Stromal cell of bone marrow (primary cell): ENCODE data around the gene LMO7.
"Not testable (repeated sequence)": the region's sequence is repeated elsewhere in the genome, so short reads cannot be mapped to it uniquely, and the experiment has no call there.

Experiments
- DNase-seq: peaks from one replicate; pipeline ENCODE4 v3.0.0-alpha.2; 2012; ENCODE audit warnings: low read depth

Gene LMO7

GRCh38 chr13:75647126-75647784 lies 11.1 kb downstream of the LMO7 start:
- no peak for DNase-seq

GRCh38 chr13:75648446-75648845 lies 12.3 kb downstream of the LMO7 start:
- DNase-seq: no peak

GRCh38 chr13:75651013-75651412 lies 14.9 kb downstream of the LMO7 start:
- no peak for DNase-seq

GRCh38 chr13:75652726-75653125 lies 16.6 kb downstream of the LMO7 start:
- no peak for DNase-seq

- DNase-seq: peak; percentile 77
These were observed 20.4 kb downstream of the LMO7 start for GRCh38 chr13:75656425-75656989.

GRCh38 chr13:75657111-75657510 lies 21.0 kb downstream of the LMO7 start:
- no peak for DNase-seq

- no peak for DNase-seq
These were observed 24.6 kb downstream of the LMO7 start for GRCh38 chr13:75660694-75661093.

- DNase-seq: no peak
These were observed 25.3 kb downstream of the LMO7 start for GRCh38 chr13:75661443-75661842.

- peak; percentile 33 for DNase-seq
These were observed 30.7 kb downstream of the LMO7 start for GRCh38 chr13:75666646-75667351.

GRCh38 chr13:75669706-75670105 lies 33.6 kb downstream of the LMO7 start:
- no peak for DNase-seq

GRCh38 chr13:75670496-75670895 lies 34.4 kb downstream of the LMO7 start:
- DNase-seq: no peak

GRCh38 chr13:75675421-75675820 lies 39.3 kb downstream of the LMO7 start:
- no peak for DNase-seq

- no peak for DNase-seq
These were observed 43.3 kb downstream of the LMO7 start for GRCh38 chr13:75679459-75679858.

GRCh38 chr13:75680251-75680650 lies 44.1 kb downstream of the LMO7 start:
- DNase-seq: not testable (repeated sequence)

GRCh38 chr13:75682326-75682725 lies 46.2 kb downstream of the LMO7 start:
- no peak for DNase-seq

- DNase-seq: peak; percentile 69
These were observed 49.1 kb downstream of the LMO7 start for GRCh38 chr13:75685239-75685697.

- DNase-seq: peak; percentile 50
These were observed 51.1 kb downstream of the LMO7 start for GRCh38 chr13:75687150-75687763.

GRCh38 chr13:75689686-75690085 lies 53.6 kb downstream of the LMO7 start:
- peak; percentile 60 for DNase-seq

GRCh38 chr13:75690607-75691006 lies 54.5 kb downstream of the LMO7 start:
- DNase-seq: no peak

GRCh38 chr13:75691183-75691582 lies 55.1 kb downstream of the LMO7 start:
- no peak for DNase-seq

GRCh38 chr13:75693227-75693626 lies 57.1 kb downstream of the LMO7 start:
- DNase-seq: no peak

GRCh38 chr13:75694722-75695121 lies 58.6 kb downstream of the LMO7 start:
- no peak for DNase-seq

- peak; percentile 61 for DNase-seq
These were observed 59.8 kb downstream of the LMO7 start for GRCh38 chr13:75695908-75696307.
